Measurements from ENCODE around the gene COPE.
A peak's percentile ranks its signal among the peaks of the same experiment; 100 is the strongest.
"Not testable (repeated sequence)": the region's sequence is repeated elsewhere in the genome, so short reads cannot be mapped to it uniquely, and the experiment has no call there.

COPE gene

GRCh38 chr19:18955042-18955441, 35.9 kb upstream of the COPE start:
- TF ChIP-seq CTCF (IDR thresholded peaks at IDR 0.05; ENCODE audit: low read depth, low read length) = no peak
- H3K4me3 ChIP-seq (replicated peaks in 1 of 2; ENCODE audit: low read depth in 2 of 2, low read length in 2 of 2) = no peak overlapping the region
- no peak for DNase-seq (ENCODE audit: low read depth in 2 of 2)

GRCh38 chr19:18954094-18954493, 34.9 kb upstream of the COPE start:
- H3K4me3 ChIP-seq (replicated peaks in 1 of 2; ENCODE audit: low read depth in 2 of 2, low read length in 2 of 2) = no peak overlapping the region
- no peak for DNase-seq (ENCODE audit: low read depth in 2 of 2)
- TF ChIP-seq CTCF (IDR thresholded peaks at IDR 0.05; ENCODE audit: low read depth, low read length) = no peak

- DNase-seq (ENCODE audit: low read depth in 2 of 2) = peak in 1 of 2 donors; percentile 14
- not testable (repeated sequence) for H3K4me3 ChIP-seq (replicated peaks in 1 of 2; ENCODE audit: low read depth in 2 of 2, low read length in 2 of 2)
These were observed 33.3 kb upstream of the COPE start for GRCh38 chr19:18952364-18953003.

GRCh38 chr19:18951721-18952281, 32.6 kb upstream of the COPE start:
- peak; percentile 15 to 81 for DNase-seq (ENCODE audit: low read depth in 2 of 2)
- no peak for TF ChIP-seq CTCF (IDR thresholded peaks at IDR 0.05; ENCODE audit: low read depth, low read length)
- H3K4me3 ChIP-seq (replicated peaks in 1 of 2; ENCODE audit: low read depth in 2 of 2, low read length in 2 of 2) = no peak overlapping the region

- TF ChIP-seq CTCF (IDR thresholded peaks at IDR 0.05; ENCODE audit: low read depth, low read length) = no peak
- DNase-seq (ENCODE audit: low read depth in 2 of 2) = no peak
- H3K4me3 ChIP-seq (replicated peaks in 1 of 2; ENCODE audit: low read depth in 2 of 2, low read length in 2 of 2) = no peak overlapping the region
These were observed 30.7 kb upstream of the COPE start for GRCh38 chr19:18949858-18950257.

- DNase-seq (ENCODE audit: low read depth in 2 of 2) = no peak
- H3K4me3 ChIP-seq (replicated peaks in 1 of 2; ENCODE audit: low read depth in 2 of 2, low read length in 2 of 2) = no peak overlapping the region
- TF ChIP-seq CTCF (IDR thresholded peaks at IDR 0.05; ENCODE audit: low read depth, low read length) = no peak
These were observed 29.8 kb upstream of the COPE start for GRCh38 chr19:18948976-18949356.

GRCh38 chr19:18948075-18948975, 29.1 kb upstream of the COPE start:
- peak in 1 of 2 donors; percentile 34 for DNase-seq (ENCODE audit: low read depth in 2 of 2)
- no peak overlapping the region for H3K4me3 ChIP-seq (replicated peaks in 1 of 2; ENCODE audit: low read depth in 2 of 2, low read length in 2 of 2)
- no peak for TF ChIP-seq CTCF (IDR thresholded peaks at IDR 0.05; ENCODE audit: low read depth, low read length)

All from cardiac fibroblast (primary cell).